HL-60 (cell line): Measurements from ENCODE around the gene PTPN1.

ENCODE experiments used
- DNase-seq, 2 experiments: peaks; one replicate each; pipeline ENCODE4 v3.0.0-alpha.2; 2010 to 2020; ENCODE audit warnings: low read depth in 1 of 2, low spot score in 1 of 2
- H3K27ac ChIP-seq: fragments of 250-450 bp; sonication (Bioruptor Pico); replicated peaks from 2 replicates; pipeline ENCODE4 v1.5.1; 2020; ENCODE audit warnings: mild to moderate bottlenecking, moderate library complexity
- H3K27me3 ChIP-seq: fragments of 250-450 bp; sonication (Bioruptor Pico); 2 replicates; pipeline ENCODE4 v1.5.1; 2021; ENCODE audit warnings: mild to moderate bottlenecking, moderate library complexity; ENCODE audit not compliant: insufficient read depth, poor library complexity, severe bottlenecking
- H3K4me3 ChIP-seq: replicated peaks from 2 replicates; pipeline ENCODE4 v1.5.1; 2011; ENCODE audit warnings: mild to moderate bottlenecking, control low read depth, low read length; ENCODE audit not compliant: insufficient read depth
- GABPA ChIP-seq: IDR thresholded peaks from 2 replicates; pipeline ENCODE4 v1.6.1; 2012; ENCODE audit warnings: low read depth
- POLR2AphosphoS5 ChIP-seq: IDR thresholded peaks from 2 replicates; pipeline ENCODE4 v1.6.1; 2012; ENCODE audit warnings: low read depth
- SPI1 ChIP-seq: IDR thresholded peaks from 2 replicates; pipeline ENCODE4 v1.6.1; 2012; ENCODE audit warnings: low read depth, mild to moderate bottlenecking, borderline replicate concordance
- TF ChIP-seq, protein P1 (sequence below): IDR thresholded peaks from 2 replicates; pipeline ENCODE4 v1.6.1; 2012; ENCODE audit warnings: low read depth; ENCODE audit not compliant: insufficient replicate concordance
- TF ChIP-seq, protein P2 (sequence below): IDR thresholded peaks from one replicate; pipeline ENCODE4 v1.5.1; 2011; ENCODE audit warnings: low read length, control low read depth, inconsistent platforms; ENCODE audit not compliant: insufficient read depth

Gene PTPN1

DNA sequence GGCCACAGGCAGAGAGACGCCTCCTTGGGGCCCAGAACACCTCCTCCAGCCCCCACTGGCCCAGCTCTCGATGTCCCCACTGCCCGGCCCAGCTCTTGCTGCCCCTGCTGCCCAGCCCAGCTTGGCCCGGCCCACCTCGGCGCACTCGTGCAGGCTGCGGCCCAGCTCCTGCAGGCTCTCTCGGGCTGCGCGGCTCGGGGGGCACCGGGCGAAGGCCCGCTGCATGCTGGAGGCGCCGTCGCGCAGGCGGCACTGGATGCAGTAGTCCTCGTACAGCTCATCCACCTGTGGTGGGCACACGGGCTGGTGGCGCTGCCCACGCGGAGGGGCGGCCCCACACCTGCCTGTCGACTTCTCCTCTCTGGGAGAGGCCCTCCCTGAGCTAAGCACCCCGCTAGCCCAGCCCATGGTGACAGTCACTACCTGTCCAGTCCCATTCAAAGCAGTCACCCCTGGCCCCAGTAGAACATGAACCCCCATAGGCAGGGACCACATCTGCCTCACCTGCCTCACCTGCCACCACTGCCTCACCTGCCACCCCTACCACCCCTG lies 99.3 kb downstream of the PTPN1 start:
- DNase-seq: no peak
- Histone ChIP-seq H3K4me3 (no peak overlapping the region), H3K27me3 (no peaks in the 10 kb centered on the region), H3K27ac (no peak overlapping the region)
- TF ChIP-seq POLR2AphosphoS5 (no peak), GABPA (no peak), SPI1 (no peak)
- TF ChIP-seq, protein P1, sequence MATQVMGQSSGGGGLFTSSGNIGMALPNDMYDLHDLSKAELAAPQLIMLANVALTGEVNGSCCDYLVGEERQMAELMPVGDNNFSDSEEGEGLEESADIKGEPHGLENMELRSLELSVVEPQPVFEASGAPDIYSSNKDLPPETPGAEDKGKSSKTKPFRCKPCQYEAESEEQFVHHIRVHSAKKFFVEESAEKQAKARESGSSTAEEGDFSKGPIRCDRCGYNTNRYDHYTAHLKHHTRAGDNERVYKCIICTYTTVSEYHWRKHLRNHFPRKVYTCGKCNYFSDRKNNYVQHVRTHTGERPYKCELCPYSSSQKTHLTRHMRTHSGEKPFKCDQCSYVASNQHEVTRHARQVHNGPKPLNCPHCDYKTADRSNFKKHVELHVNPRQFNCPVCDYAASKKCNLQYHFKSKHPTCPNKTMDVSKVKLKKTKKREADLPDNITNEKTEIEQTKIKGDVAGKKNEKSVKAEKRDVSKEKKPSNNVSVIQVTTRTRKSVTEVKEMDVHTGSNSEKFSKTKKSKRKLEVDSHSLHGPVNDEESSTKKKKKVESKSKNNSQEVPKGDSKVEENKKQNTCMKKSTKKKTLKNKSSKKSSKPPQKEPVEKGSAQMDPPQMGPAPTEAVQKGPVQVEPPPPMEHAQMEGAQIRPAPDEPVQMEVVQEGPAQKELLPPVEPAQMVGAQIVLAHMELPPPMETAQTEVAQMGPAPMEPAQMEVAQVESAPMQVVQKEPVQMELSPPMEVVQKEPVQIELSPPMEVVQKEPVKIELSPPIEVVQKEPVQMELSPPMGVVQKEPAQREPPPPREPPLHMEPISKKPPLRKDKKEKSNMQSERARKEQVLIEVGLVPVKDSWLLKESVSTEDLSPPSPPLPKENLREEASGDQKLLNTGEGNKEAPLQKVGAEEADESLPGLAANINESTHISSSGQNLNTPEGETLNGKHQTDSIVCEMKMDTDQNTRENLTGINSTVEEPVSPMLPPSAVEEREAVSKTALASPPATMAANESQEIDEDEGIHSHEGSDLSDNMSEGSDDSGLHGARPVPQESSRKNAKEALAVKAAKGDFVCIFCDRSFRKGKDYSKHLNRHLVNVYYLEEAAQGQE: no peak
- TF ChIP-seq, protein P2, sequence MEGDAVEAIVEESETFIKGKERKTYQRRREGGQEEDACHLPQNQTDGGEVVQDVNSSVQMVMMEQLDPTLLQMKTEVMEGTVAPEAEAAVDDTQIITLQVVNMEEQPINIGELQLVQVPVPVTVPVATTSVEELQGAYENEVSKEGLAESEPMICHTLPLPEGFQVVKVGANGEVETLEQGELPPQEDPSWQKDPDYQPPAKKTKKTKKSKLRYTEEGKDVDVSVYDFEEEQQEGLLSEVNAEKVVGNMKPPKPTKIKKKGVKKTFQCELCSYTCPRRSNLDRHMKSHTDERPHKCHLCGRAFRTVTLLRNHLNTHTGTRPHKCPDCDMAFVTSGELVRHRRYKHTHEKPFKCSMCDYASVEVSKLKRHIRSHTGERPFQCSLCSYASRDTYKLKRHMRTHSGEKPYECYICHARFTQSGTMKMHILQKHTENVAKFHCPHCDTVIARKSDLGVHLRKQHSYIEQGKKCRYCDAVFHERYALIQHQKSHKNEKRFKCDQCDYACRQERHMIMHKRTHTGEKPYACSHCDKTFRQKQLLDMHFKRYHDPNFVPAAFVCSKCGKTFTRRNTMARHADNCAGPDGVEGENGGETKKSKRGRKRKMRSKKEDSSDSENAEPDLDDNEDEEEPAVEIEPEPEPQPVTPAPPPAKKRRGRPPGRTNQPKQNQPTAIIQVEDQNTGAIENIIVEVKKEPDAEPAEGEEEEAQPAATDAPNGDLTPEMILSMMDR: no peak

DNA sequence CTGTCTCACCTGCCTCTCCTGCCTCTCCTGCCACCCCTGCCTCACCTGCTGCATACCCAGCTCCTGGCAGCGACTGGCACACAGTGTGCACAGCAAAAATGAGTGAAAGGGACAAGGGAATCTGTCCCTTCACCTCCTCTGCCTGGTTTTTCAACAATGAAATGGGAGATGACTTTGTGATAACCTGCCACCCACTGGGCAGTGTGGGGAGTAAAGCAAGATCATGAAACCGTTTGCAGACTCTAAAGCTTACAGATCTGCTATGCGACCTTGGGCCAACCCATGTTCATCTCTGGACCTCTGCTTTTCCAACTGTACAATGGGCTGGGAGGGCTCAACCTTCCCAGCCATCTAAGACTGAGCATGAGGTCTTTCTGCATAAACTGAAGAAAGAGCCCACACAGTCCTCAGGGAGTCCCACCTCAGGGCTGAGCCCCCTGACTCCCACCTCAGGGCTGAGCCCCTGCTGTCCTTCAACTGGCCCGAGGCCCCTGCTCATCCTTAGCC lies 100.1 kb downstream of the PTPN1 start:
- Histone ChIP-seq H3K27me3 (no peaks in the 10 kb centered on the region), H3K4me3 (no peak overlapping the region), H3K27ac (no peak overlapping the region)
- TF ChIP-seq, protein P2: no peak
- no peak for TF ChIP-seq POLR2AphosphoS5
- TF ChIP-seq, protein P1: no peak
- TF ChIP-seq SPI1: no peak
- no peak for TF ChIP-seq GABPA
- DNase-seq: no peak

DNA sequence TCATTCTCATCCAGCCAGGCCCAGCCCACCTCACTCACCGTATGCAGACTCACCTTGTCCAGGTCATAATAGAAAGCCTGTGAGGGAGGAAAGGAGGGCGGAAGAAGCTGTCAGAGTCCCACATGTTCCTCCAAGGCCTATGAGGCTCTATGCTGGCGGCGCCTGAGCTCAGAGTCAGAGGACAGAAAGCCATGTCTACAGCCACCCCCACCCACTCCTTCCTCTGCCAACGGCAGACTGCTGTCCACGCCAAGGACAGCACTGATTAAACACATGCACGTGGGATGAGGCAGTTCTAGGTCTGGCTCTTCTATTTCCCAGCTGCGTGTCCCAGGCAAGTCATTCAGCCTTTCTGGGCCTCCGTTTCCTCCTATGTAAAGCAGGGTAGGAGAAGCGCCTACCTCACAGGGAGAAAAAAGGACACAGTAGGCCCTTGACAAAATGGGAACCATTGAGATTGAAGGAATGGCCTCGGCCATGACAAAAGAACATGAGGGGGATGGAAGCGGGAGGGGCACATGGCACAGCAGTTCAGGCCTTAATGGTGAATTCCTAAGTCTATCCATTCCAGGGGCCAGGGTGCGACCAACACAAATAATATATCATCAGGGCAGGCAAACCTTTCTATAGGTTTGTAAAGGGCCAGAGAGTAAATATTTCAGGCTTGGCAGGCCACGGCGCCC lies 101.1 kb downstream of the PTPN1 start:
- TF ChIP-seq, protein P1: no peak
- no peak for TF ChIP-seq POLR2AphosphoS5
- TF ChIP-seq, protein P2: no peak
- no peak for TF ChIP-seq SPI1
- no peak for TF ChIP-seq GABPA
- DNase-seq: no peak
- H3K27me3 ChIP-seq: no peaks in the 10 kb centered on the region
- no peak overlapping the region for H3K27ac ChIP-seq
- no peak overlapping the region for H3K4me3 ChIP-seq
